Stimulated activated CD4-positive, alpha-beta T cell treated with anti-CD3 and anti-CD28 coated beads, Interleukin-15, amount 100 ng/mL, for 1 hour (primary cell): ENCODE measurements around the gene MYL7.
A peak's percentile ranks its signal among the peaks of the same experiment; 100 is the strongest.
"Not testable (repeated sequence)": the region's sequence is repeated elsewhere in the genome, so short reads cannot be mapped to it uniquely, and the experiment has no call there.

Experiments
- DNase-seq, 2 donors: peaks; one replicate each; pipeline ENCODE4 v3.0.0-alpha.2; 2020; ENCODE audit warnings: low read depth in 1 of 2, low spot score in 1 of 2

Gene MYL7

DNA sequence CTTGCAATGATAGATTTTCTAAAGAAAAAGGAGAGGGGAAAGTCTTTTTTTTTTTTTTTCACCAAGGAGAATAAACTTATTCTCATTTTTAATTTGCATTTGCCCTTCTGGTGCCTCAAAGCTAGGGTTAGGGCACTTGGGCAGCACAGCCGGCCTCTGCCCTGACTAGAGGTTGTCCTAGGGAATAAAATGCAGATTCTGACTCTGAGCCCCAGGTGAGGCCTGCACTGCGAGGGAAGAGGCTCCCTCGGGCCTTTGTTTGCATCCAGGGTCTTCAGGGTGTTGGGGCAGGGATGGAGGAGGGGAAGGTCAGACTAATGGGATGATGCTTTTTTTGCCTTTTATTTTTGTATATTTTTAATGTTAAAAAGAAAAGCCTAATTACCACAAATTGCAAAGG, 7.8 kb downstream of the MYL7 start:
- no peak for DNase-seq

DNA sequence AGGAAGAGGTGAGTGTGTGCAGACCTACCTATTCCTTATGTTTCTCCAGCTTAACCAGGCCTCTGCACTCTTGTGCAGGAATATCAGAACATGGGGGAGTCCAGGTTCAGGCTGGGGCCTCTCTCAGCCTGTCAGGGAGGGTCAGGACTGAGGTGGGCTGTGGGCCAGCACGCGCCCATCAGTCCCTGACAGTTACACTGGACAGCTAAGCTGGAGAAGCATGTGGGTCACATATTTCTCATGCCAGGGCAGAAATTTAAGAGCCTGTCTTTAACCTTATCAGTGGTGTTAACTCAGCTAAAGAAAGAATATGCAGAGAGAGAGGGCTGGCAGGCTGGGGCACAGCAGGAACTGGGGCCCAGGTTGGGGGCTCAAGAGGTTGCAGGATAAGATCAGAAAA, 9.1 kb downstream of the MYL7 start:
- DNase-seq: no peak

DNA sequence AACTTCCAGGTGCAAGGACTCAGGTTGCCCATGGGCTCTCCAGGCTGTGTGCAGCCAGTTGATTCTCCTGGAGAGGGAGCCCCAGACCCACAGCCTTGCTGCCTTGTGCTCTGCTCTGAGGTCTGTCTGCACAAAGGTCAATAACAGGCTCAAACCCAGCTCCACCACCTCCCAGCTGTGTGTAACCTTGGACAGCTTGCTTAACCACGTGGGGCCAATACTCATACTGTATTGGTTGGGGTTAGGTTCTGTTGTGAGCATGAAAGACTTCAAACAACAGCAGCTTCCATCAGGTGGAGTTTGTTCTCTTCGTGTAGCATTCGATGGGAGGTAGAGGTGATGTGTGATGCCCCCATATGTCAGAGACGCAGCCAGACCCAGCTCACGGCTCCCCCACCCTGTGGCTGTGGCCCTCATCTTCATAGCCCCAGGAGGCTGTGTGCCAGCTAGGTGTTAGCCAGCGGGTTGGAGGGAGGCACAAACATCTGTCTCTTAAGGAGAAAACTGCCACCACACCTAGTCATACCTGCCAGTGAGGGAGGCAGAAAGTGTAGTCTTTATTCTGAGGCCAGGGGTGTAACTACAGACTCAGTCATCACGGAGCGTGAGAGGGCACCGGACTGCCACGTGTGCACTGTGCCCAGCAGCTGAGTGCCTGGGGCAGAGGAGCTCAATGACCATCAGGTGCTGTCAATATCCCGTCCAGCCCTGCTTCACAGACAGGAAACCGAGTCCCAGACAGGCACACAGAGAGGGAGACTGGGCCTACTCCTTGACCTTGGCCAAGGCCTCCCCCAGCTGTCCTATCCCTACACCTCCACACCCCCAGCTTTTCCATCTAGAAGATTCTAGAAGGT, 9.7 kb downstream of the MYL7 start:
- DNase-seq: no peak

DNA sequence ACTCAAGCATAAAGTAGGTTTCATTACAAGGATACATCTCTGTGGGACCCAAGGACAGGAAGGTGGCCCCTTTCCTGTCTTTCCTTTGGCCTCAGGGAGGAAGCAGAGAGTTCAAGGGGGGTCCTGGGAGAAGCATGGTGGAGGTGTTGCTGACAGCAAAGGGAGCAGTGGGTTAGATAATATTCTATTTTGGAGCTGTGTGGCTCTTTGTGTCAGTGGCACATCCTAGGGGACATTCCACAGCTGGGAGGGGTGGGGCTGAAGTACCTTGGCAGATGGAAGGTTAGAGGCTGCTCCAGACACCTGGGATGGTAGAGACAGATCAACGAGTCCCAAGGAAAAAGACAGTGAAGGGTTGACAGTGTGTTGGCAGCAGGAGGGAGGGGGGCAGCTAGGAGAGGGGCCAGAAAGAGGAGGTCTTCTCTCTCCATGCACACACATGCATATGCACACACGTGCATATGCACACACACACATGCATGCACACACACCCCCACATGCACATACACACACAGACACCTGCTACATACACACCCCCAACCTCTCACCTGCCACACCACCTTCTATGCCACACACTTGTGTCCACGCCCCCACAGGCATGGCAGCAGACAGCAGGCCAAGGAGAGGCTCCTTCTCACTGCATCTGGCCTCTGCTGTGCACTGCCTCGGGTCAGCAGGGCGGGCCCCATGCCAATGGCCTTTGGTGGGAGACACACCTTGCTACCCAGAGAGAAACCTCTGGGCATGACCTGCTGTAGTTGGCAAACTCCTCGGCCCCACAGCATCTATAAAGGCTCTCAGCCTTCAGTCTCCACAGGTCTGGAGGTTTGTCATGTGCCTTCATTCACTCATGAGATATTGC, 12.2 kb downstream of the MYL7 start:
- no peak for DNase-seq

DNA sequence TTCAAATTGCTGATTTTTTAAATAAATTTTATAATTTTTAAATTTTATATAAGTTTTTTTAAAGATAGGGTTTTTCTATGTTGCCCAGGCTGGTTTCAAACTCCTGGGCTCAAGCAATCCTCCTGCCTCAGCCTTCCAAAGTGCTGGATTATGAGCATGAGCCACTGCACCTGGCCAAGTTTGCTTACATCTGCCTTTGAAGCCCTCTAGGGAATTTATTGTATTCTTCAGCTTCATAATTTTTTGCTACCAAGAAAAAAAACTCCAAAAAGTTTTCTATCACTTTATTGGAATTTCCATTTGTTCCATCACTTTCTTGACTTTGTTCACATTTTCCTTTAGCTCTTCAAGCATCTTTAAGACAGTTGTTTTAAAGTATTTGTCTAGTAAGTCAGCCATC, 14.0 kb downstream of the MYL7 start:
- DNase-seq: no peak

DNA sequence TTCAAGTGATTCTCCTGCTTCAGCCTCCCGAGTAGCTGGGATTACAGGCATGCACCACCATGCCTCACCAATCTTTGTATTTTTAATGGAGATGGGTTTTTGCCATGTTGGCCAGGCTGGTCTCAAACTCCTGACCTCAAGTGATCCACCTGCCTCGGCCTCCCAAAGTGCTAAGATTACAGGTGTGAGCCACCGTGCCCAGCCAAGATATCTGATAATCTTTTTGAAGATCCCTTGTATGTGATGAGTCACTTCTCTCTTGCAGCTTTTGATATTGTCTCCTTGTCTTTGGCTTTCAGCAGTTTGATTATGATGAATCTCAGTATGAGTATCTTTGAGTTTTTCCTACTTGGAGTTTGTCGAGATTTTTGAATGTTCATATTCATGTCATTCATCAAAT, 14.6 kb downstream of the MYL7 start:
- not testable (repeated sequence) for DNase-seq

DNA sequence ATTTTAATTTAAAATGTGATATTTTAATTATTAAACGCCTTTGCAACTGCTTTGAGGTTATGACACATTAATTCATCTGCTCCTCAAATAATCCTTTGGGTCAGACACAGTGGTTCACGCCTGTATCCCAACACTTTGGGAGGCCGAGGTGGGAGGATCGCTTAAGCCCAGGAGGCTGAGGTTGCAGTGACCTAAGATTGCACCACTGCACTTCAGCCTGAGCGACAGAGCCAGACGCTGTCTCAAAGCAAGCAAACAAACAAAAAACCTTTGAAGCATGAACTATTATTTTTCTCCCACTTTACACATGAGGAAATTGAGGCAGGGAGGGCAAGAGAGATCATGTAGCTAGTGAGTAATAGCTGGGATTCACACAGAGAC, 16.3 kb downstream of the MYL7 start:
- no peak for DNase-seq

DNA sequence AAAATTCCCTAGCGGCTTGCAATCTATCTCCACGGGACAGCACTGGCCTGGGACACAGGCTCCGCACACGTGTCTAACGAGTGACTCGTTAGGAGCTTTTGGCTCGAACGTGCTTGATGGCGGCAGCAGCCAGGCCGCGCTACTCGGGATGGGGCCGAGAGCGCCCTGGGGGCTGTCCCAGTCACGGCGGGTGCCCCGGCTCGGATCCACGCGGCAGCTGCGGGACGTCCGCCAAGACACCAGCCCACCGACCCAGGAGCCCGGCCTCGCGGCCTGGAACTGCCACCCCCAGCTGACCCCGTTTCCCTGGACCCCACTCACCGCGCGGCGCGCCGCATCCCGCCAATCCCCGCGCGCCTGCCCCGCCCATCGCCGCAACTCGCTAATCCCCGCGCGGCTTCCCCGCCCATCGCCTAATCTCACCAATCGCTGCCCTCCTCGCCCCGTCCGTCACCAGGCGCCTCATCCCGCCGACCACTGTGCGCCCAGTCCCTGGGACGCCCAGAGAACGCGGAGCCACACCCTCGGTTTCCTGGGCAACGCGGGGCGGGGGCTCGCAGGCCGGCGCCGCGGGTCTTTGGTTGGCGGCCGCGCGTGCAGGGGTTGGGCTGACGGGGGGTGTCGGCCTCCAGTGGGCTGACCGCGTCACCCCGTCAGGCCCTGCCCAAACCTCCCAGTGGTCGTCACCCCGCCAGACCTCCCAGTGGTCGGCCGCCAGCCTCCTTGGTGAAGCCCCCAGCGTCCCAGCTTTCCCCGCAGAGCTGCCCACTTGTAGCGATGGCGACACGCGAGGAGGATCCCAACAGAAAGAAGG, 17.7 kb downstream of the MYL7 start, which contains the start of gene POLD2:
Gene POLD2 (minus strand): TSS at position 359 of the 814 bp plus-strand sequence. CDS start 1,495 bp downstream, outside the sequence.
- peak; percentile 93 to 96 for DNase-seq

DNA sequence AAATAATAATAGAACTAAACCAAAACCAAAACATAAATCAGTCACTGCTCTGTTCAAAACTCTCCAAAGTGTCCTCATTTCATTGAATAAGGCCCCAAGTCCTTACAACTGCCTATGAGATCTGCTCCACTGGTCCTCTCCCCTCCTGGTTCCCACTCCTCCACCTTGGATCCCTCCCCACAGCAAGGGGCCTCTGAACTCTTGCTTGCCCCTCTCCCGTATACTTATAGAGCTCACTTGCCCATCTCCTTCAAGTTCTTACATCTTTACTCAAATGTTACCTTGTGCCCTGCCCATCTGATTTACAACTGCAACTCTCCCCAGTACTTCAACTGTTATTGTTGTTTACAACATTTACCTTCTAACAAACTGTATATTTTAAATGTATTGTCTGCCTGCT, 18.6 kb downstream of the MYL7 start:
- no peak for DNase-seq

DNA sequence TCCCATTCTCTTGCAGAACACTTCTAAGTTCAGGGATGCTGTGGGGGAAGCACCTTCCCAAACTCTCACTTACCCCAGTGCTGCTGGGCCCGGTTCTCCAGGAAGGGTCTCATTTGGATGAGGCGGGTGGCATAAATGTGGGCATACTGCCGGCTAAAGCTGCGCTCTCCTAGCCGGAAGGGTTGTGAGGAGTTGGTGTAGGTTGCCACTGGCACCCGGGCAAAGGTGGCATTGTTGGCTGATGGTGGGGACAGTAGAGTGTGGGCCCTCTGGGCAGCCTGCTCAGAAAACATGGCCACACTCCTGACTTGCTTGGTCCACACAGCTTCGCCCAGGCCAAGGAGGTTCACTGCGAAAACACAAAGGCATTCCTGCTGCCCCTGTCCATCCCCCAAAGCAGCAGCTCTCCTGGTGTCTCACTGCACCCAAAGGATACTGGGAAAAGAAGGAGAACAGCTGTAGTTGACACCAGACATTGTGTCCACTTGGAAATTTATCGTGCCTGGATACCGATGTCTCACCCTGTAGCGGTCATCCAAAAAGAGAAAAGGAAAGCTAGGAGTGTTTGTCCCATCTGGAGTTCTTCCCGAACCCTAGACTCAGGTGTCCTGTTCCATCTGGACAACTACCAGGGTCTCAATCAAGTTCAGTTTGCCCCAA, 19.2 kb downstream of the MYL7 start:
- DNase-seq: no peak

DNA sequence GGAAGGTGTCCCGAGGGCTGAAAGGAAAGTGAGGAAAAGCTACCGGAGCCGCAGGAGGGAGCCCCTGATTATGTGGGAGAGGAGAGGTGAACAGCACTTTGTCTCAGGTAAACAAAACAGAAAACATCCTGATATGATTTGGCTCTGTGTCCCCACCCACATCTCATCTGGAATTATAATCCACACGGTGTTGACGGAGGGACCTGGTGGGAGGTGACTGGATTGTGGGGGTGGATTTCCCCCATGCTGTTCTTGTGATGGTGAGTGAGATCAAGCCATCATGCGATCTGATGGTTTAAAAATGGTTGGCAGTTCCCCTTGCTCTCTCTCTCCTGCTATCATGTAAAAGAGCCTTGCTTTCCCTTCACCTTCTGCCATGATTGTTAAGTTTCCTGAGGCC, 20.7 kb downstream of the MYL7 start:
- DNase-seq: no peak

DNA sequence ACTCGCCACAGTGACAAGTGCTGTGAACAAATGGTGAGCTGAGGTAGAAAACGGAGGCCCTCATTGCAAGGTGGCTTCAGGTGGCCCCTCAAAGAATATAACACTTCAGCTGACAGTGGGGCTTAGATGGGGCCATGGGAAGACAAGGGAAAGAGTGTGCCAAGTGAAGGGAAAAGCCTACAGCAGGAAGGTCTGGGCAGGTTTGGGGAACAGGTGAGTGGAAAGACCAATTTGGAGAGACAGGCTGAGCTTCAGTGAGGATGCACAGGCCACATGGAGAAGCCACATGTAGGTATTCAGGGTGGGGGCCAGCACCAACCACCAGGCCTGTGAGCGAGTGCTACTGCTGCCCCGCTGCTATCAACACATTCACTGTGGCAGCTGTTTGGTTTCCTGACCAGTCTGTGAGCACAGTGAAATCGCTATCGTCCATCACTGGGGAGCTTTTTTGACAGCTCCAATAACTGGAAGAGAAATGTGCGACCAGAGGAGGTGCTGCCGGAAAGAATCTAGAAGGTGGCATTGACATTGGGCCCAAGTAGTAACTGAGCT, 21.2 kb downstream of the MYL7 start:
- DNase-seq: no peak

DNA sequence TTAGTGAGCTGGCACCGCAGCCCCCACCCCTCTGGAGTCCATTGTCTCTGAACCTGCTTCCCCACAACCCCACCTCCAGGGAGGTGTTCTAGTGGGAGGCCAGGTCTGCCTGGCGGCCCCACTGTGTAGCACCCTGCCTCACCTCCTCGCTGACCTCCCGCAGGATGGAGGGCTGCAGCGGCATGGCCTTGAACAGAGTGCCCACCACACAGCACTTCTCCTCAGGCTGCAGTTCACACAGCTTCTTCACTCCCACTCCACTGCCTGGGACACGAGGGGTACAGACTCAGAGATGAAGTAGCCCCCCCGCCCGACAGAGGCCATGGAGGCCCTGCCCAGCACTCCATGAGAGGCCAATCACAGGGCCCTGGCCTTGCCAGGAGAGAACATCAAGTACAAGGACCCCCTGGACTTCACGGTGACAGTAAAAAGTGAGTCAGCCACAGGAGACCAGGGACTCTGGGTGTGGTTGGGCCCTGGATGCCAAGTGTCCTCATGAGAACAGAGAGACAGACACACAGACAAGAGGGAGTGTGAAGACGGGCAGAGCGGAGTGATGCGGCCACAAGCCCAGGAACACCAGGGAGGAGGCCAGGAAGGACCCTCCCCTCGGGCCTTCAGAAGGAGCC, 23.2 kb downstream of the MYL7 start:
- DNase-seq: no peak

DNA sequence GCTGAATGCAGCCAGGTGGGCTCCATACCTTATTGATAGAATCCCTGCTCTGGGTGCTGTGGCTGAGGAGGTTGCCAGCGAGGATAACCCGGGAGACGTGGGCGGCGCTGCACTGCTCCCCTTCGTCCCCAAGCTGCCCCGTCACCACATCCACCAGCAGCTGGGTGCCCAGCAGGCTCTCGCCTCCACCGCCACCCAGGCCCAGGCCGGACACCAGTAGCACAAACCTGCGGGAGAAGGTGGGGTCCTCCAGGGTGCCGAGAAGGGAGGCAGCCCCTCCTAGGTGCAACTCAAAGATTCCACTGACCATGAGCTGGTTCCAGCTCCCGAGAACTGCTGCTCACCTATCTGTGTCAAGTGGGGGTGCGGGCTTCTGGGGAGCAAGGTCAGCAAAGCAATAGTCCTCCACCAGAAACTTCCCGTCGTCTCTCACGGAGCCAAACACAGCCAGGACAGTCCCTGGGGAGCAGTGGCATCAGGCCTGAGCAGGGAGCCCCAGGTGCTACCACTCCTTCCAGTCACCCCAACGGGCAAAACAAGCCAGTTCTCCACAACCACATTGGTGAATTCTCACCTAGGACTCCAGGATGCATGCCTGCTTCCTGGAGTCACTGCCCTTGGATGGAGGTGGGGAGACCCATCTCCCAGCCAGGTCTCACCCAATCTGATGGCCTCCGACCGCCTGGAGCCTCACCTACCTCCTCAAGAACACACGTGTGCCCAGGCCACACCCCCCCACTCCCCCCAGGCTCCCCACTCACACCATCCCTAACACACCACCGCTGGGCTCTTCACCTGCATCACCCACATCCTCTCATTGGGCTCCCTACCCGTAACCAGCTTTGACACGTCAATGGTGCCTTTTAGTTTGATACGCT, 24.1 kb downstream of the MYL7 start:
- DNase-seq: no peak

DNA sequence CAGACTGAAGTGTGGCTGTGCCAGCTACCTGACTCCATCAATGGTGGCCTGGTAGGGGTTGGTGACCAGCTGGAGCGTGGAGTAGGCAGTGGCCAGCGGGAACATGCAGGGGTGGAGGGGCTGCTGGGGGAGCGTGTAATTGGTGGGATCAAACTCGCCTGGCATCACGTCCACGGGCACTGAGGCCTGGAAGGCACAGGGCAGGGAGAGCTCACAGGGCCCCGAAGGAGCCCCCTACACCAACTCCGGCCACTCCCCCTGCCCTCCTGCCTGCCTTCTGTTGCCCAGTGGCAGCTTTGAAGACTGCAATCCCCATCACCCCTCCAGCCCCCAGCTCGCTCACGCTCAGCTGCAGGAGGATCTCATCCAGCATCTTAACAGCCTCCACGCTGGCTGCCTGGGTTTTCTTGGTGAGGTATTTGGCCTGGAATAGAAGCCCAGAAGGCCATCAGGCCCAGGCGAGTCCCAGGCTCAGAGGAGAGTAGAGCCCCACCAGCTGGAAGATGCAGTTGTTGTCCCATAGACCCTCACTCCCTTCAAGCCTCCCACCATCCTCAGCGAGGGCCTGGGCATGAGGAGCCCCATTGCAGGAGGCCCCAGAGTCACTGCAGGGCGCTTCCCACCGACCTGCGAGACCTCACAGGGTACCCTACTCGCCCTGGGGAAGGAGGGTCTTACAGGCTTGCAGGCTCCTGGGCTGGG, 24.9 kb downstream of the MYL7 start:
- DNase-seq: no peak

DNA sequence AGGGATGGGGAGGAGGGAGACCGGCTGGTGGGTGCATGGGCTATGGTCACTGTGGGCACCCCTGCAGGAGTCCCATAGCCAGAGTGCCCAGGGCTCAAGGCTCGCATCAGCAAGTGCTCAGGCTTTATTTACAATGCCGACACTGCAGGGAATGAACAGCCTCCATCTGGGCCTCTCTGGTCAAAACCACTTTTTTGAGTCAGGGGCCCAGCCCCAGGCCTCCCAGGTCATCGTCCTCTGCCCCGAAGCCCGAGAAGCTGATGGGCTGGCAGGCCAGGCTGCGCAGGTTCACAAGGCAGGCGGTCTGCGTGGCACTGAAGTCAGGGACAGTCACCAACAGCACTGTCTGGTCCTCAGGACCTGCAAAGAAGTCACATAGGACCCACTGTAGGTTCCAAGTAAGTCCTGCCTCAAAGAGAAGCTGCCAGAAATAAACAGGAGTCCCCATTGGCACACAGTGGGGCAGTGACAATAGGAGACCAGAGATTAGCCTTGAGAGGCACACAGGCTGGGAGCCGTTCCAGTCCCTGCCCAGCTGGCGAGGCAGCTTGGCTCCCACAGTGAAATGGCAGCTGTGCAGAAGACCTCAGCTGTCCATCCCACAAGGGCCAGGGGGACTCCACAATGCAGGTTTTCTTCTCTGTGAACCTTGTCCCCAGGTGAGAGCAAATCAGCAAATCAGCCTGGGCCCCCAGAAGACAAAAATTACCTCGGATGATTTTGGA, 26.4 kb downstream of the MYL7 start:
- no peak for DNase-seq

DNA sequence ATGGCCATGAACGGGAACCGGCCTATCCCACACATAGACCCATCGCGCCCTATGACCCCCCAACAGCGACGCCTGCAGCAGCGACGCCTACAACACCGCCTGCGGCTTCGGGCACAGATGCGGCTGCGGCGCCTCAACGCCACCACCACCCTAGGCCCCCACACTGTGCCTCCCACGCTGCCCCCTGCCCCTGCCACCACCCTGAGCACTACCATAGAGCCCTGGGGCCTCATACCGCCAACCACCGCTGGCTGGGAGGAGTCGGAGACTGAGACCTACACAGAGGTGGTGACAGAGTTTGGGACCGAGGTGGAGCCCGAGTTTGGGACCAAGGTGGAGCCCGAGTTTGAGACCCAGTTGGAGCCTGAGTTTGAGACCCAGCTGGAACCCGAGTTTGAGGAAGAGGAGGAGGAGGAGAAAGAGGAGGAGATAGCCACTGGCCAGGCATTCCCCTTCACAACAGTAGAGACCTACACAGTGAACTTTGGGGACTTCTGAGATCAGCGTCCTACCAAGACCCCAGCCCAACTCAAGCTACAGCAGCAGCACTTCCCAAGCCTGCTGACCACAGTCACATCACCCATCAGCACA, 27.3 kb downstream of the MYL7 start:
- no peak for DNase-seq
